GM12878 (cell line): ENCODE data around the gene BBS12. TPM values are rescaled to one million over a fixed set of nuclear protein-coding genes. Genes with fewer than 3 reads are reported as not detected.
A peak's percentile ranks its signal among the peaks of the same experiment; 100 is the strongest.

ENCODE experiments used
- ATAC-seq: fragments of 200-7000 bp; cut with Tn5 transposase; 3 replicates; pipeline ENCODE4 v1.9.1; 2020; ENCODE audit warnings: mild to moderate bottlenecking, moderate library complexity
- BruUV-seq: library from RNA; stranded (reverse); fragments of 400-500 nt; replicated peaks from 2 replicates; lab custom pipeline; 2021; lab: Mats Ljungman, UMichigan
- CTCF ChIA-PET: fragments of 300-600 bp; sonication (Branson Sonifier 250); formaldehyde crosslinking; extraction: SDS; loops from one replicate; lab custom pipeline; 2021; ENCODE audit warnings: inconsistent platforms; lab: Yijun Ruan, JAX
- POLR2A ChIA-PET: fragments of 350-600 bp; formaldehyde crosslinking; extraction: SDS; loops from one replicate; lab custom pipeline; 2021; ENCODE audit warnings: inconsistent platforms; lab: Charles Lee
- RAD21 ChIA-PET: fragments of 300-600 bp; sonication (Branson Sonifier 250); formaldehyde crosslinking; loops from one replicate; lab custom pipeline; 2023; ENCODE audit warnings: antibody characterized with exemption; ENCODE audit not compliant: unreplicated experiment; lab: Charles Lee
- SMC1A ChIA-PET: fragments of 300-600 bp; sonication (Branson Sonifier 250); formaldehyde crosslinking; loops from one replicate; lab custom pipeline; 2023; ENCODE audit not compliant: unreplicated experiment, uncharacterized antibody; lab: Charles Lee
- DNase-seq: peaks from one replicate; pipeline ENCODE4 v3.0.0-alpha.2; 2011; ENCODE audit warnings: low read depth, low spot score
- FAIRE-seq: peaks from 3 replicates; lab custom pipeline; 2011; peaks lifted over from hg19 to GRCh38; lab: Jason Lieb, UNC
- H2AFZ ChIP-seq: 2 replicates; pipeline ENCODE4 v1.6.0; 2011; ENCODE audit warnings: low read depth, low read length, control low read depth; ENCODE audit not compliant: control insufficient read depth
- H3K27ac ChIP-seq: 2 replicates; pipeline ENCODE4 v1.5.1; 2011; ENCODE audit warnings: control low read depth; ENCODE audit not compliant: control insufficient read depth, insufficient read depth
- H3K27me3 ChIP-seq, 2 experiments: replicated peaks in 1 of 2; 2 replicates each; pipeline versions ENCODE4 v1.6.0 to v1.6.1; 2011; ENCODE audit warnings: low read length in 1 of 2; ENCODE audit not compliant: control insufficient read depth in 2 of 2, insufficient read depth in 2 of 2
- H3K36me3 ChIP-seq, 2 experiments: 2 replicates each; pipeline ENCODE4 v1.5.1; 2011; ENCODE audit warnings: low read length in 1 of 2; ENCODE audit not compliant: control insufficient read depth in 2 of 2, insufficient read depth in 2 of 2
- H3K4me1 ChIP-seq: 2 replicates; pipeline ENCODE4 v1.6.1; 2011; ENCODE audit warnings: mild to moderate bottlenecking, low read length, moderate library complexity, mixed read lengths; ENCODE audit not compliant: control insufficient read depth, insufficient read depth
- H3K4me2 ChIP-seq: 2 replicates; pipeline ENCODE4 v1.6.0; 2011; ENCODE audit warnings: control low read depth; ENCODE audit not compliant: control insufficient read depth, insufficient read depth
- H3K4me3 ChIP-seq: fragments of 200-600 bp; sonication (generic); 2 replicates; pipeline ENCODE4 v1.5.1; 2016
- H3K79me2 ChIP-seq: 2 replicates; pipeline ENCODE4 v1.6.0; 2011; ENCODE audit warnings: low read length; ENCODE audit not compliant: control insufficient read depth, insufficient read depth
- H3K9ac ChIP-seq: 2 replicates; pipeline ENCODE4 v1.8.0; 2011; ENCODE audit warnings: low read length, control low read depth, mixed read lengths; ENCODE audit not compliant: control insufficient read depth, insufficient read depth
- H3K9me3 ChIP-seq: replicated peaks from 3 replicates; pipeline ENCODE4 v1.5.1; 2011; ENCODE audit warnings: mild to moderate bottlenecking, low read length; ENCODE audit not compliant: control insufficient read depth, insufficient read depth
- H4K20me1 ChIP-seq: 2 replicates; pipeline ENCODE4 v1.6.0; 2011; ENCODE audit not compliant: control insufficient read depth, insufficient read depth
- E2F8 ChIP-seq: fragments of 450-650 bp; IDR thresholded peaks from 2 replicates; pipeline ENCODE4 v1.6.1; 2018; ENCODE audit warnings: mild to moderate bottlenecking, low read depth, moderate library complexity; ENCODE audit not compliant: partially characterized antibody
- ETV6 ChIP-seq, 2 experiments: fragments of 450-650 bp in 1 of 2; IDR thresholded peaks in 1 of 2; conservative IDR thresholded peaks in 1 of 2; 2 replicates each; pipeline ENCODE4 v1.6.1; 2014; ENCODE audit warnings: antibody characterized with exemption in 1 of 2, borderline replicate concordance in 1 of 2, low read depth in 1 of 2, mild to moderate bottlenecking in 1 of 2, moderate library complexity in 1 of 2
- FOXM1 ChIP-seq: IDR thresholded peaks from 2 replicates; pipeline ENCODE4 v1.6.1; 2012; ENCODE audit warnings: low read depth, mild to moderate bottlenecking, inconsistent platforms, low read length, moderate library complexity
- LARP7 ChIP-seq: fragments of 450-650 bp; IDR thresholded peaks from 2 replicates; pipeline ENCODE4 v1.6.1; 2017; ENCODE audit warnings: mild to moderate bottlenecking
- MLLT1 ChIP-seq: fragments of 450-650 bp; IDR thresholded peaks from 2 replicates; pipeline ENCODE4 v1.6.1; 2016; ENCODE audit warnings: mild to moderate bottlenecking
- RBBP5 ChIP-seq: fragments of 200-600 bp; sonication (generic); conservative IDR thresholded peaks from 2 replicates; pipeline ENCODE4 v1.6.1; 2016
- RELA ChIP-seq: fragments of 450-650 bp; IDR thresholded peaks from 2 replicates; pipeline ENCODE4 v1.8.0; 2014; ENCODE audit warnings: borderline replicate concordance; ENCODE audit not compliant: partially characterized antibody
- SIN3A ChIP-seq: IDR thresholded peaks from 2 replicates; pipeline ENCODE4 v1.6.1; 2012; ENCODE audit warnings: low read depth, low read length, improper control_type of control experiment
- SMAD5 ChIP-seq: IDR thresholded peaks from 2 replicates; pipeline ENCODE4 v1.6.1; 2016; ENCODE audit warnings: antibody characterized with exemption, low read depth
- USF2 ChIP-seq: IDR thresholded peaks from 2 replicates; pipeline ENCODE4 v1.6.1; 2011; ENCODE audit warnings: low read depth, low read length, improper control_type of control experiment, borderline replicate concordance
- WRNIP1 ChIP-seq: IDR thresholded peaks from 2 replicates; pipeline ENCODE4 v1.6.1; 2011; ENCODE audit warnings: low read depth, low read length, improper control_type of control experiment, borderline replicate concordance
- ZNF274 ChIP-seq: IDR thresholded peaks from one replicate; pipeline ENCODE4 v1.8.0; 2011; ENCODE audit not compliant: insufficient read length, insufficient read depth
- ZSCAN29 ChIP-seq: fragments of 450-650 bp; IDR thresholded peaks from 2 replicates; pipeline ENCODE4 v1.6.1; 2017; ENCODE audit warnings: mild to moderate bottlenecking, moderate library complexity
- whole genome bisulfite sequencing: methylation state at CpG from one replicate; pipeline ENCODE4 v1.1.6; 2016; ENCODE audit warnings: low lambda C conversion rate; ENCODE audit not compliant: insufficient replicate concordance, insufficient coverage; ENCODE audit errors: missing lambda C conversion rate; 5-methylcytosine and 5-hydroxymethylcytosine counted together
- in situ Hi-C: fragments of 300-500 bp; cut with MboI; formaldehyde crosslinking; loops from 9 replicates; pipeline ENCODE4 v1.14.3; 2018; ENCODE audit warnings: mixed read lengths
- intact Hi-C: fragments of 100-400 bp; cut with micrococcal nuclease; formaldehyde crosslinking; loops from one replicate; pipeline ENCODE4 v1.14.2; 2022; ENCODE audit not compliant: unreplicated experiment
- polyA plus RNA-seq, 11 experiments: library from polyadenylated mRNA; depleted of rRNA in 4 of 11; unstranded in 6 of 11; stranded (reverse) in 5 of 11; fragments of >200 nt; fragmentation: Nextera tagmentation in 4 of 11; fragmentation: Illumina TruSeq in 1 of 11; extraction: Ambion mirVana in 4 of 11; extraction: Trizol in 1 of 11; gene quantifications; 1 replicate in 1 of 11; 2 replicates in 10 of 11; pipeline versions ENCODE4 v1.2.1 to v1.2.3, GENCODE V29; 2011 to 2016; ENCODE audit warnings: inconsistent platforms in 2 of 11, missing spikeins in 2 of 11, low read depth in 1 of 11
- total RNA-seq, 4 experiments: library from RNA; depleted of rRNA in 3 of 4; stranded (reverse); fragments of >200 nt in 3 of 4; fragmentation: Illumina TruSeq in 1 of 4; extraction: Trizol in 1 of 4; gene quantifications; 2 replicates each; pipeline versions ENCODE4 v1.2.1 to v1.2.3, GENCODE V29; 2013 to 2021

The BBS12 gene
- total and polyA plus RNA-seq, 10 of the 15 experiments (the other 5 are each of a cell fraction or from before 2014, with no cell fraction given) = 0.15 to 0.63 (median 0.42) TPM

- H3K9ac ChIP-seq = no peak overlapping the region
- intact Hi-C loops = no loop called here
- ChIA-PET POLR2A (no interaction called here), CTCF (interaction anchor here (1.6 kb wide), 1 partner anchor 48 kb away, joined by 4 read pairs; no protein-coding TSS in a partner anchor), SMC1A (no interaction called here), RAD21 (interaction anchor here (1.0 kb wide), 1 partner anchor 30 kb away, joined by 3 read pairs; no protein-coding TSS in a partner anchor)
- DNase-seq (no peak), ATAC-seq (no peak), FAIRE-seq (no peak)
- in situ Hi-C loops = no loop called here
- BruUV-seq = no TSS peak
- no peak overlapping the region for H3K27ac ChIP-seq
- H3K4me1 ChIP-seq = peaks cover 30% of the 10 kb centered on the region
- H3K79me2 ChIP-seq = no peaks in the 10 kb centered on the region
- no peaks in the 10 kb centered on the region; a peak in 1 of 4 replicates for H3K27me3 ChIP-seq
- TF ChIP-seq SIN3A = no peak
- no peak for TF ChIP-seq WRNIP1
- TF ChIP-seq LARP7 = no peak
- TF ChIP-seq RBBP5 = no peak
- no peak for TF ChIP-seq USF2
- TF ChIP-seq FOXM1 = no peak
- no peak for TF ChIP-seq E2F8
- TF ChIP-seq RELA = no peak
- TF ChIP-seq MLLT1 = no peak
- no peak for TF ChIP-seq ETV6 (conservative IDR thresholded peaks at IDR 0.05 in 1 of 2, IDR thresholded peaks at IDR 0.05 in 1 of 2; ENCODE audit: borderline replicate concordance in 1 of 2, low read depth in 1 of 2)
- no peak for TF ChIP-seq ZNF274
- no peak for TF ChIP-seq ZSCAN29
- no peak for TF ChIP-seq SMAD5
- no peak overlapping the region; the same call in 1 of the 2 replicates for H2AFZ ChIP-seq
- 64% methylated on average over 9 of the region's 9 CpGs for WGBS
- no peaks in the 10 kb centered on the region for H4K20me1 ChIP-seq
- no peaks in the 10 kb centered on the region for H3K36me3 ChIP-seq
- H3K9me3 ChIP-seq = peaks cover 8% of the 10 kb centered on the region
- H3K4me2 ChIP-seq = peak overlapping the region; percentile 70
- H3K4me3 ChIP-seq = no peak overlapping the region
These were observed 43.9 kb upstream of the BBS12 start for GRCh38 chr4:122688529-122689140.
